HG03520 (cell line): Measurements from ENCODE around the gene CEP72.
"Not testable (repeated sequence)": the region's sequence is repeated elsewhere in the genome, so short reads cannot be mapped to it uniquely, and the experiment has no call there.

Experiments
- ATAC-seq: cut with Tn5 transposase; IDR thresholded peaks from one replicate; pipeline ENCODE4 v1.9.1; 2021; ENCODE audit warnings: mild to moderate bottlenecking, moderate library complexity; ENCODE audit not compliant: unreplicated experiment

CEP72 gene, protein sequence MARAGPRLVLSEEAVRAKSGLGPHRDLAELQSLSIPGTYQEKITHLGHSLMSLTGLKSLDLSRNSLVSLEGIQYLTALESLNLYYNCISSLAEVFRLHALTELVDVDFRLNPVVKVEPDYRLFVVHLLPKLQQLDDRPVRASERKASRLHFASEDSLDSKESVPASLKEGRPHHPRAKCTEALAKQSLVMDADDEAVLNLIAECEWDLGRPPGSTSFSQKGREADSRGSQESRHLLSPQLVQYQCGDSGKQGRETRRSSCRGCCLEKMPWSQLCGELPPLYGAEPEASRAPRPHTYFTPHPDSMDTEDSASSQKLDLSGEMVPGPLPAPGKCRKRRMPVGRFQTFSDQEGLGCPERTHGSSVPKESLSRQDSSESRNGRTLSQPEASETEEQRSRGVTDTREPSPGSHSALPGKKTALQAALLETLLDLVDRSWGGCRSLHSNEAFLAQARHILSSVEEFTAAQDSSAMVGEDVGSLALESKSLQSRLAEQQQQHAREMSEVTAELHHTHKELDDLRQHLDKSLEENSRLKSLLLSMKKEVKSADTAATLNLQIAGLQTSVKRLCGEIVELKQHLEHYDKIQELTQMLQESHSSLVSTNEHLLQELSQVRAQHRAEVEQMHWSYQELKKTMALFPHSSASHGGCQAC

DNA sequence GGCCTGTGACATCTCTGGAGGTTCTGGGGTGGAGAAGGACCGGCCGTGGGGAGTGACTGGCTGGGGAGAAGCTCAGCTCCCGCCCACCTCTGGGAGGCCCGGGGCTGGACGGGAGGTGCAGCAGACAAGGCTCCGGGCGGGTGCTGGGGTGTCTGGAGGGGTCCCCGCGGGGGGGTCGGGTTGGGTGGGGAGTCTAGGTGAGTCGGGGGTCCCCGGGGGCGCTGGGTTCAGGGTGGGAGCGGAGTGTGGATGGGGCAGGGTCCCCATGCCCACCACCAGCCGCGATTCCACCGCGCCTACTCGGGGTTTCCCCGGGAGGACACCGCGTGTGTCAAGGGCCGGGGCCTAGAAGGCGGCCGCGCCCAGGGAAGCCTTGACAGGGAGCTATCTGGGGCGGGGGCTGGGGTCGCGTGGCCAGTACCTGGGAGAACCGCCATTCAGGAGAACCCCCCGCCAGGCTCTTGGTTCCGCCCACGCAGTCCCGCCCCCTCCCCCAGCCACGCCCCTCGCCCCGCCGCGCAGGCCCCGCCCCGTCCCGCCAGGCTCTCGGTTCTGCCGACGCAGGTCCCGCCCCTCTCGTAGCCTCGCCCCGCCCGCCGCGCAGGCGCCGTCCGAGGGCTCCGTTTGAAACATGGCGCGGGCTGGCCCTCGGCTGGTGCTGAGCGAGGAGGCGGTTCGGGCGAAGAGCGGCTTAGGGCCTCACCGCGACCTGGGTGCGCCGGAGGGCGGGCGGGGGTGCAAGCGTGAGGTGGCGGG lies at the start of gene CEP72:
TSS of gene CEP72 (plus strand) at position 610 of the 756 bp plus-strand sequence. CDS start at position 632, 22 bp downstream.
- ATAC-seq = peak; percentile 71

- ATAC-seq = no peak
Measured at GRCh38 chr5:565782-566440, 46.2 kb upstream of the CEP72 start.

DNA sequence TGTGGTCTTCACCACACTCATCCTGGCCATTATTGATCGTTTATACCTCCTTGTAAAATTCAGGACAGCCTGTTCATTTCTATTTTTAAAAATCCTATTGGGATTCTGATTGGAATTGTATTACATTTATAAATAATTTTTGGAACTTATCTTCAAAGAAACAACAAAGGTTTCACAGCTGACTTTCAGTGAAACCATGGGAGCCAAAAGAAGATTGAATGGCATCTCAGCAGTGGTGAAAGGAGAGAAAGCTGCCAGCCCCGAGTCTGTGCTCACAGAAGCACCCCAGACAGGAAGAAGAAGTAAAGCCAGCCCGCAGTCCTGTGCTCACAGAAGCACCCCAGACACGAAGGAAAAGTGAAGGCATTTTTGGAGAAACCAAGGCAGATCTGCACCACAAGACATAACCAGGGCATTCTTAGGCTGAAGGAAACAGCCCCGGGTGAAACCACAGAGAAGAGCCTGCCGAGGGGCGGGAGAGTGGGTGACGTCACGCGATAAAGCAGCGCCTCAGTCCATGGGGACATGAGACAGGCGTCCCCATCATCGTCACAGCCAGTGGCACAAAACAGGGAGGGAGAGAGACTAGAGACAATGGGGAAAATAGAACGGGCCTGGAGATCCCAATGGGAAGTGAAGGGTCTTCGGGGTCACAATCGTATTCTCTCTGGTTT lies 45.4 kb upstream of the CEP72 start:
- ATAC-seq = no peak

- ATAC-seq = no peak
Measured at GRCh38 chr5:567664-568060, 44.5 kb upstream of the CEP72 start.

DNA sequence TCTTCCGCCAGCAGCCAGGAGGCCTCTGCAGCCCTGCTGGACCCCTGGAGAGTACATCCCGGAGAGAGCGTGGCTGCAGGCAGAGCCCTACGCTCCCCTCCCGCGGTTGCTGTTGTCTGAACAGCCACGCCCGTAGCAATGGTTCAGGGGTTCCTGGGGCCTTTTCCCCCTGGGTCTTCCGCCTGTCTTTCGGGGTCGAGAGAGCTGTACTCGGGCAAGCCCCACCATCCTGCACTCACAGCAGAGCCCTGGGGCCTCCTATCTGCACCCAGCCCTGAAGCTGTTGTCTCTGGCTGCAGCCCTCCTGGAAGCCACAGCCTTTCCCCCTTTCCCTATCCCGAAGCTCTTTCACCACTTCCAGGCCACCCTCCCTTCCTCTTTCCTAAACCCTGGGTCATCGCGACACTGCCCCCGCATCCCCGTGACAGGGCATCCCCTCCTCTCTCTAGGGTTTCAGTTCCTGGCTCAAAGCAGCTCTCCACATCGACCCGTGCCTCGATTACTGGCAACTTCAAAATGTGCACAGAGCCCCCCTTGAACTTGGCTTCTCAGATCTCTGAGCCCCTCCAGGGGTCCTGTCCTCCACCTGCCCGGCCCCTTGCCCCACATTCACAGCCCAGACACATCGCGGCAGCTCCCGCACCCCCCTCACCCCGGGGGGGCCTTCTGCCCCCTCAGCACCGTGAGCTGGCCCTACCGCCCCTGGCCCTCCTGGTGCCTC lies 43.9 kb upstream of the CEP72 start:
- no peak for ATAC-seq

GRCh38 chr5:568809-569208 lies 43.3 kb upstream of the CEP72 start:
- no peak for ATAC-seq

DNA sequence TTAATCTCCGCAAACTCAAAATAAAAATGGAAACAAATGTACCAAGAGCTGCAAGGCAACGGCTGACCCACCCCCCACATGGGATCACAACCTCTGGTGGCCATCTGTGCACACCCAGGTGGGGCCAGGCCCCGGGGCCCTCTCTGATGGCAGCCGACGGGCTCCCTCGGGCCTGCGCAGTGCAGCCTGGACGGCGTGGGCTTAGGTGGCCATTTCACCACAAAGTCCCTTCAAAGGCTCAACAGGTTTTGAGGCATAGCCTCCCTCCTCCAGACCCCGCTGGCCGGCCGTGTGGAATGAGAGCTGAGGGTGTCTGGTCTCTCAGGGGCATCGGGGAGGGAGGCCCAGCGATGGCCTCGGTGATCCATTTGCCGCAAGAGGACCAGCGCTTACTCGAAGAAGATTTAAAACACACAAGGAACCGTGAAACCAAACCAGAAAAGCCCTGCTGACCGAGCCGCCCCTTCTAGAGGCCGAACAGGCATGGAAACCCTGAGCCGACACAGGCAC lies 42.7 kb upstream of the CEP72 start:
- ATAC-seq = no peak

GRCh38 chr5:569868-570361 lies 42.2 kb upstream of the CEP72 start:
- ATAC-seq = no peak

GRCh38 chr5:570446-570845 lies 41.7 kb upstream of the CEP72 start:
- no peak for ATAC-seq

- no peak for ATAC-seq
Measured at GRCh38 chr5:570886-571285, 41.3 kb upstream of the CEP72 start.

DNA sequence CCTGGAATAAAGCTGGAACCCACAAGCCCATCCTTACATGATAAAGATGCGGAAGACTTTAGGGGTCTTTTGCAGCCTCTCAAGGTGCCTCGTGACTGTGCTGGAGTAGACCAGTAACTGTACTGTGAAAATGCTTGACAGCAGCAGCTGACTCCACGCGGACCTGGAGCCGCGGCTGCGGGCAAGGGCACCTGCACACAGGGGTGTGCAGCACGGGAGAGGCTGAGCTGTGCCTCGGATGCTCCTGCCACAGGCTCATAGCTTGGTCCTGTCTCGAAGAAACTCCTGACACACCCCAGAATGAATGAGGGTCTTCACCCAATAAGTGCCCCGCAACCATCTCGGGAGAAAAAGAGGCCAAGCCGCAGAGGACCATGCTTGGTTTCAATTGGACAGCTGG lies 40.3 kb upstream of the CEP72 start:
- ATAC-seq = no peak

DNA sequence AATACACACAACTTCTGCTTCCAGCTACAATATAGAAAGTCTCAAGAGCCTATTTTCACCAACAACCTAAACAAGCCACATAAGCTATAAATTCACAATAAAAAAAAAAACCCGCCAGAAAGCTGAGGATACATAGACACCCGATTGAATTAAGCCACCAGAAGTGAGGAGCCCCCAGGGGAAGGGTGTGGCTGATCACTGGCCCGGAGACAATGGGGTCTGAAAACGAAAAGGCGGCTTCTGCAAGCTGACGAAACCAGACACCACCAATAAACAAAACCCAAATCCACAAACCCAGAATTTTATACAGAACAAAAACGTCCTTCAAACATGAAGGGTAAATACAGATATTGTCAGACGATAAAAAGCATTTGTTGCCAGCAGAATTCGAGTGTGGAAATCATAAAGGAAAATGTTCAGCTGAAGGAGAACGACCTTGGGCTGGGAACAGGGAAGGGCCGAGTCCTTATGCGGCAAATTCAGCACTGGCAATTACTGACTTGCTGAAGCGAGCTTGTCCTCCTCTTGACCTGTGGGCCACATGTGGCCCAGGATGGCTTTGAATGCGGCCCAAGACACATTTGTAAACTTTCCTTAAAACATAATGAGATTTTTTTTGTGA lies 39.6 kb upstream of the CEP72 start:
- no peak for ATAC-seq

GRCh38 chr5:573206-573605 lies 38.9 kb upstream of the CEP72 start:
- no peak for ATAC-seq

DNA sequence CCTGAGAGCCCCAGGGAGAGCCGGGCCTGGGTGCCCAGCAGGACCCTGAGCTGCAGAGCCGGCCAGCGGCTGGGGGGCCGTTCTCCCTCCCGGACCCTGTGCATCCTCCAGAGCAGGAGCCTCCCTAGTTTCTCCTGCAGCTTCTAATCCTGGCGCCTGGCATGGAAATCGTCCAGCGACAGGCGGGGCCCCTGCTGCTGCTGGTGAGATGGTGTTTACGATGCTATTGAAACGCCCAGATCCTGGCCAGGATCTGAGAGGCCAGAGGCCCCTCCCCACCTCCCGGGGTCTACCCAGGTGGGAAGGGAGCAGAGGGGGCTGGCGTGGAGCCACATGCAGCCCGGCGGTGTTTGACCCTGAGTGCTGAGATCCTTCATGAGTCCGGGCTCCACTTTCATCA lies 38.2 kb upstream of the CEP72 start:
- no peak for ATAC-seq

- no peak for ATAC-seq
Measured at GRCh38 chr5:574906-575305, 37.2 kb upstream of the CEP72 start.

DNA sequence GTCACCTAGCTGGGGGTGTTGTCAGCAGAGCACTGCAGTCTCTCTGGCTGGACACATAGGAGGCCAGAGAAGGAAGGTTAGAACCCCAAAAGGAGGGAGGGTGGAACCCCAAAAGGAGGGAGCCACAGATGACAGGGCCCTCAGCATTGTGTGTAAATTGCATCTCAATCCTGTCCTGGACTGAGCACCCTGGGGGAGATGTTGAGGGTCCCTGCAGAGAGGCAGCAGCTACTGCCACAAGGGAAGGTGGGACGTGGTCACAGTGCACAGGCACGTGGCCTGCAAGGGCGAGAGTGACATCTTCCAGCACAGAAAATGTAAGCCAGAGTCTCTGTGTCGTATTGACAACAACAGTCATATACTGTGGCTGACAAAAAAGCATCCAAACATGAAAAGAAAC lies 36.5 kb upstream of the CEP72 start:
- ATAC-seq = no peak

DNA sequence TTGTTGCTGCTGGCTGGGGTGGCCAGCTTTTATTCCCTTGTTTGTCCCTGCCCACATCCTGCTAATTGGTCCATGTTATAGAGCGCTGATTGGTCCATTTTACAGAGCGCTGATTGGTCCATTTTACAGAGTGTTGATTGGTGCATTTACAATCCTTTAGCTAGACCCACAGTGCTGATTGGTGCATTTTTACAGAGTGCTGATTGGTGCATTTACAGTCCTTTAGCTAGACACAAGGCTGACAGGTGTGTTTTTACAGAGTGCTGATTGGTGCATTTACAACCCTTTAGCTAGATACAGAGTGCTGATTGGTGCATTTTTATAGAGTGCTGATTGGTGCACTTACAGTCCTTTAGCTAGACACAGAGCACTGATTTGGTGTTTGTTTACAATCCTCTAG lies 34.9 kb upstream of the CEP72 start:
- not testable (repeated sequence) for ATAC-seq

DNA sequence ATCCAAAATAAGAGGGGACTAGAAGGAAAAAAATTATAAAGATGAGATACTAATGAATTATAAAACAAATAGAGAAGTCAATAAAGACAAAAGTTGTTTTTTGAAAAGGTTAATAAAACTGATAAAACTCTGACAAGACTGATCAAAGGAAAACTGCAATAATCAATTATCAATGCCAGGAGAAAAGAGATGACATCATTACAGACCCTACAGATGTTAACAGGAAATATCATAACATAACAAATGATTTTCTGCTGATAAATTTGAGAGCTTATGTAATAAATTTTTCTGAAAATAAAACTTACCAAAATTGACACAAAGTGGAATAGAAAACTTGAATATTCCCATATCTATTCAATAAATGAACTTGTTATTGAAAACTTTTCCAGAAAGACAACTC lies 34.3 kb upstream of the CEP72 start:
- ATAC-seq = no peak

GRCh38 chr5:579211-579610 lies 32.9 kb upstream of the CEP72 start:
- ATAC-seq = no peak
